Measurements from ENCODE around the gene IER5. TPM values are rescaled to one million over a fixed set of nuclear protein-coding genes. Genes with fewer than 3 reads are reported as not detected.

IER5 gene
- polyA plus RNA-seq, 1 donor from 2014 or later, result 8.4 TPM

GRCh38 chr1:181135815-181136737 is 47.6 kb downstream of the IER5 start:
- Histone ChIP-seq H3K4me3 (ENCODE audit: low read length) (no peak overlapping the region), H3K9ac (ENCODE audit: low read length) (no peak overlapping the region), H3K27me3 (ENCODE audit: insufficient read depth, low read depth, low read length) (no peaks in the 10 kb centered on the region), H3K79me2 (replicated peaks; ENCODE audit: insufficient read depth, low read length) (no peaks in the 10 kb centered on the region), H3F3A (ENCODE audit: insufficient read depth, low read length, poor library complexity, severe bottlenecking) (no peaks in the 10 kb centered on the region), H3K27ac (ENCODE audit: low read length) (no peak overlapping the region), H3K9me3 (ENCODE audit: low read length) (no peaks in the 10 kb centered on the region), H3K36me3 (ENCODE audit: insufficient read depth, low read length) (no peaks in the 10 kb centered on the region), H3K4me2 (ENCODE audit: low read length) (no peak overlapping the region), H3K9me2 (ENCODE audit: insufficient read depth, low read length) (no peaks in the 10 kb centered on the region), H2AFZ (ENCODE audit: low read depth, low read length) (no peak overlapping the region), H4K20me1 (ENCODE audit: insufficient read depth) (no peaks in the 10 kb centered on the region)
- TF ChIP-seq SMC3 (conservative IDR thresholded peaks at IDR 0.05; ENCODE audit: poor library complexity), result no peak
- no peak for TF ChIP-seq MXI1 (conservative IDR thresholded peaks at IDR 0.05; ENCODE audit: poor library complexity, severe bottlenecking)
- TF ChIP-seq TAF1 (IDR thresholded peaks at IDR 0.05; ENCODE audit: low read depth), result no peak
- TF ChIP-seq EZH2 (IDR thresholded peaks at IDR 0.05; ENCODE audit: borderline replicate concordance, insufficient read depth, low read length, poor library complexity, severe bottlenecking), result no peak
- no peak for TF ChIP-seq RAD21 (conservative IDR thresholded peaks at IDR 0.05)

DNA sequence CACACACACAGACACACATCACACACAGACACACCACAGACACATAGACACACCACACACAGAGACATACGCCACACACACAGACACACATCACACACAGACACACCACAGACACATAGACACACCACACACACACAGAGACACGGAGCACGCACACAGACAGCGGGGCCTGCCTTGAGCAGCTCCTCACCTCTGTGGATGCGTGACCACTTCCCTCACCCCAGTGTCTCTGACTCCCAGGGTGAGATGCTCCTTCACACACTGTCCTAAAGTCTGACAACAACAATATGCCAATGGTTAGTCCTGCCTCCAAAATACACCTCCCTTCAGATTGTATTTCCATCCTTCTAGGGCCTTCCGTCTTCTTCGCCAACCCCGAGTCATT is 48.2 kb downstream of the IER5 start:
- Histone ChIP-seq H3K4me2 (ENCODE audit: low read length) (no peak overlapping the region), H3K4me3 (ENCODE audit: low read length) (no peak overlapping the region), H3K27me3 (ENCODE audit: insufficient read depth, low read depth, low read length) (no peaks in the 10 kb centered on the region), H3K9me3 (ENCODE audit: low read length) (no peaks in the 10 kb centered on the region), H3K36me3 (ENCODE audit: insufficient read depth, low read length) (no peaks in the 10 kb centered on the region), H3K27ac (ENCODE audit: low read length) (no peak overlapping the region), H3F3A (ENCODE audit: insufficient read depth, low read length, poor library complexity, severe bottlenecking) (no peaks in the 10 kb centered on the region), H3K79me2 (replicated peaks; ENCODE audit: insufficient read depth, low read length) (no peaks in the 10 kb centered on the region), H3K9ac (ENCODE audit: low read length) (no peak overlapping the region), H3K9me2 (ENCODE audit: insufficient read depth, low read length) (no peaks in the 10 kb centered on the region), H2AFZ (ENCODE audit: low read depth, low read length) (no peak overlapping the region), H4K20me1 (ENCODE audit: insufficient read depth) (no peaks in the 10 kb centered on the region)
- no peak for TF ChIP-seq TAF1 (IDR thresholded peaks at IDR 0.05; ENCODE audit: low read depth)
- TF ChIP-seq SMC3 (conservative IDR thresholded peaks at IDR 0.05; ENCODE audit: poor library complexity), result no peak
- TF ChIP-seq POLR2AphosphoS5 (IDR thresholded peaks at IDR 0.05), result no peak
- TF ChIP-seq RAD21 (conservative IDR thresholded peaks at IDR 0.05), result no peak
- TF ChIP-seq MXI1 (conservative IDR thresholded peaks at IDR 0.05; ENCODE audit: poor library complexity, severe bottlenecking), result no peak
- TF ChIP-seq EZH2 (IDR thresholded peaks at IDR 0.05; ENCODE audit: borderline replicate concordance, insufficient read depth, low read length, poor library complexity, severe bottlenecking), result no peak
- no peak for TF ChIP-seq EP300 (conservative IDR thresholded peaks at IDR 0.05; ENCODE audit: poor library complexity, severe bottlenecking)
- TF ChIP-seq CTCF (IDR thresholded peaks at IDR 0.05; ENCODE audit: poor library complexity, severe bottlenecking), result no peak
- TF ChIP-seq, protein P1, sequence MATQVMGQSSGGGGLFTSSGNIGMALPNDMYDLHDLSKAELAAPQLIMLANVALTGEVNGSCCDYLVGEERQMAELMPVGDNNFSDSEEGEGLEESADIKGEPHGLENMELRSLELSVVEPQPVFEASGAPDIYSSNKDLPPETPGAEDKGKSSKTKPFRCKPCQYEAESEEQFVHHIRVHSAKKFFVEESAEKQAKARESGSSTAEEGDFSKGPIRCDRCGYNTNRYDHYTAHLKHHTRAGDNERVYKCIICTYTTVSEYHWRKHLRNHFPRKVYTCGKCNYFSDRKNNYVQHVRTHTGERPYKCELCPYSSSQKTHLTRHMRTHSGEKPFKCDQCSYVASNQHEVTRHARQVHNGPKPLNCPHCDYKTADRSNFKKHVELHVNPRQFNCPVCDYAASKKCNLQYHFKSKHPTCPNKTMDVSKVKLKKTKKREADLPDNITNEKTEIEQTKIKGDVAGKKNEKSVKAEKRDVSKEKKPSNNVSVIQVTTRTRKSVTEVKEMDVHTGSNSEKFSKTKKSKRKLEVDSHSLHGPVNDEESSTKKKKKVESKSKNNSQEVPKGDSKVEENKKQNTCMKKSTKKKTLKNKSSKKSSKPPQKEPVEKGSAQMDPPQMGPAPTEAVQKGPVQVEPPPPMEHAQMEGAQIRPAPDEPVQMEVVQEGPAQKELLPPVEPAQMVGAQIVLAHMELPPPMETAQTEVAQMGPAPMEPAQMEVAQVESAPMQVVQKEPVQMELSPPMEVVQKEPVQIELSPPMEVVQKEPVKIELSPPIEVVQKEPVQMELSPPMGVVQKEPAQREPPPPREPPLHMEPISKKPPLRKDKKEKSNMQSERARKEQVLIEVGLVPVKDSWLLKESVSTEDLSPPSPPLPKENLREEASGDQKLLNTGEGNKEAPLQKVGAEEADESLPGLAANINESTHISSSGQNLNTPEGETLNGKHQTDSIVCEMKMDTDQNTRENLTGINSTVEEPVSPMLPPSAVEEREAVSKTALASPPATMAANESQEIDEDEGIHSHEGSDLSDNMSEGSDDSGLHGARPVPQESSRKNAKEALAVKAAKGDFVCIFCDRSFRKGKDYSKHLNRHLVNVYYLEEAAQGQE (IDR thresholded peaks at IDR 0.05; ENCODE audit: borderline replicate concordance), result no peak
